ENCODE data around the gene XYLT1. TPM values are rescaled to one million over a fixed set of nuclear protein-coding genes. Genes with fewer than 3 reads are reported as not detected.

XYLT1 gene
- total RNA-seq, 3 donors from 2014 or later (not counting 1 experiment from before 2014, with no cell fraction given), result 40.9 to 55.5 (median 43.8) TPM

DNA sequence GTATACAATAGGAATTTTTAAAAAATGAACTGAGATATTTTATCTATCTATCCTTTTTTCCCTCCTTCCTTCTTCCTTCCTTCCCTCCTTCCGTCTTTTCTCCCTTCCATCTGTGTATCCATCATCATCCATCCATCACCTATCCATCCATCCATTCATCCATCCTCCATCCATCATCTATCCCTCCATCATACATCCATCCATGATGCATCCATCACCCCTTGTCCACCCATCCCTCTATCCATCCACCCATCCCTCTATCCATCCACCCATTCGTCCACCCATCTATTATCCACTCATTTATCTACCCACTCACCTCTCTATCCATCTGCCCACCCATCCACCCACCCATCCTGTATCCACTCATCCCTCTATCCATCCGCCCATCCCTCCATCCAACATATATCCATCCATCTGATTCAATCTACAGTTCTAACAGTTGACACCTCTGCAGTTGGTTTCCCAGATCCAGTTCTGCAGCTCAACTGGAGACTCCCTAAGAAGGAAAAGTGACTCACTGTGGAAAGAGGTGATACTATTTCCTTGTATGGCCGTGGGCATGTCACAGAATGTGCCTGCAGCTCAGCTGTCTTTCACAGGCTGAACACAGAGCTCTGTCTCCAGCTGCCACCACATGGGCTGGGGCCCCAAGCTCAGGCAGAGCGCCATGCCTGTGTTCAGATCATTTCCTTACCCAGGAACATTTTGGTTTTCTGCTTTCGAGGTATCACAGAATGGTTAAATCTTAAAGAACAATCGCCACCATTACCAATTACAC lies 130.8 kb downstream of the XYLT1 start:
- no peaks in the 10 kb centered on the region for H3K36me3 Mint-ChIP-seq
- H3K9me3 ChIP-seq (ENCODE audit: control insufficient read depth, insufficient read depth, low read length), result no peaks in the 10 kb centered on the region
- H3K27ac ChIP-seq (ENCODE audit: low read length), result no peak overlapping the region
- H3K27me3 Mint-ChIP-seq (ENCODE audit: low read depth in 2 of 2), result no peaks in the 10 kb centered on the region
- WGBS (ENCODE audit: insufficient coverage), result 62% methylated on average over 7 of the region's 7 CpGs
- H3K4me1 Mint-ChIP-seq, result peaks cover 68 to 79% of the 10 kb centered on the region in 2 donors
- no peak overlapping the region for H3K4me3 ChIP-seq (ENCODE audit: low read length)
- no peaks in the 10 kb centered on the region for H3K9me3 Mint-ChIP-seq
- H3K27ac Mint-ChIP-seq, result peak overlapping the region; percentile 94 to 96
- H3K27me3 ChIP-seq (ENCODE audit: control insufficient read depth, insufficient read depth, low read length), result no peaks in the 10 kb centered on the region
- no peaks in the 10 kb centered on the region for H3K36me3 ChIP-seq (ENCODE audit: control insufficient read depth, insufficient read depth, low read length)
- no peak for DNase-seq
- peaks cover 53% of the 10 kb centered on the region for H3K4me1 ChIP-seq (ENCODE audit: control insufficient read depth, insufficient read depth, low read length)
- ATAC-seq, result no peak
- H3K4me3 Mint-ChIP-seq, result peak overlapping the region; percentile 93
- intact Hi-C loops (cut with micrococcal nuclease), result loop anchor here (5.0 kb wide), 3 partner anchors 107 to 313 kb away; partner anchors contain the start of gene XYLT1
- TF ChIP-seq, protein P1, sequence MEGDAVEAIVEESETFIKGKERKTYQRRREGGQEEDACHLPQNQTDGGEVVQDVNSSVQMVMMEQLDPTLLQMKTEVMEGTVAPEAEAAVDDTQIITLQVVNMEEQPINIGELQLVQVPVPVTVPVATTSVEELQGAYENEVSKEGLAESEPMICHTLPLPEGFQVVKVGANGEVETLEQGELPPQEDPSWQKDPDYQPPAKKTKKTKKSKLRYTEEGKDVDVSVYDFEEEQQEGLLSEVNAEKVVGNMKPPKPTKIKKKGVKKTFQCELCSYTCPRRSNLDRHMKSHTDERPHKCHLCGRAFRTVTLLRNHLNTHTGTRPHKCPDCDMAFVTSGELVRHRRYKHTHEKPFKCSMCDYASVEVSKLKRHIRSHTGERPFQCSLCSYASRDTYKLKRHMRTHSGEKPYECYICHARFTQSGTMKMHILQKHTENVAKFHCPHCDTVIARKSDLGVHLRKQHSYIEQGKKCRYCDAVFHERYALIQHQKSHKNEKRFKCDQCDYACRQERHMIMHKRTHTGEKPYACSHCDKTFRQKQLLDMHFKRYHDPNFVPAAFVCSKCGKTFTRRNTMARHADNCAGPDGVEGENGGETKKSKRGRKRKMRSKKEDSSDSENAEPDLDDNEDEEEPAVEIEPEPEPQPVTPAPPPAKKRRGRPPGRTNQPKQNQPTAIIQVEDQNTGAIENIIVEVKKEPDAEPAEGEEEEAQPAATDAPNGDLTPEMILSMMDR (IDR thresholded peaks at IDR 0.05), result no peak

- no peak overlapping the region for H3K27ac ChIP-seq (ENCODE audit: low read length)
- H3K27me3 Mint-ChIP-seq (ENCODE audit: low read depth in 2 of 2), result no peaks in the 10 kb centered on the region
- no peaks in the 10 kb centered on the region for H3K9me3 Mint-ChIP-seq
- no peaks in the 10 kb centered on the region for H3K36me3 ChIP-seq (ENCODE audit: control insufficient read depth, insufficient read depth, low read length)
- H3K27ac Mint-ChIP-seq, result peak overlapping the region; percentile 3 to 25
- intact Hi-C loops (cut with micrococcal nuclease), result no loop called here
- WGBS (ENCODE audit: insufficient coverage), result 96% methylated on average over 7 of the region's 7 CpGs
- H3K4me3 Mint-ChIP-seq, result no peak overlapping the region
- H3K36me3 Mint-ChIP-seq, result no peaks in the 10 kb centered on the region
- no peaks in the 10 kb centered on the region for H3K27me3 ChIP-seq (ENCODE audit: control insufficient read depth, insufficient read depth, low read length)
- DNase-seq, result no peak
- H3K4me1 Mint-ChIP-seq, result peaks cover 56 to 63% of the 10 kb centered on the region in 2 donors
- H3K4me1 ChIP-seq (ENCODE audit: control insufficient read depth, insufficient read depth, low read length), result peaks cover 36% of the 10 kb centered on the region
- TF ChIP-seq, protein P1 (IDR thresholded peaks at IDR 0.05), result no peak
- no peak for ATAC-seq
- no peak overlapping the region for H3K4me3 ChIP-seq (ENCODE audit: low read length)
- no peaks in the 10 kb centered on the region for H3K9me3 ChIP-seq (ENCODE audit: control insufficient read depth, insufficient read depth, low read length)
Measured at GRCh38 chr16:17338244-17338643, 132.5 kb downstream of the XYLT1 start.

DNA sequence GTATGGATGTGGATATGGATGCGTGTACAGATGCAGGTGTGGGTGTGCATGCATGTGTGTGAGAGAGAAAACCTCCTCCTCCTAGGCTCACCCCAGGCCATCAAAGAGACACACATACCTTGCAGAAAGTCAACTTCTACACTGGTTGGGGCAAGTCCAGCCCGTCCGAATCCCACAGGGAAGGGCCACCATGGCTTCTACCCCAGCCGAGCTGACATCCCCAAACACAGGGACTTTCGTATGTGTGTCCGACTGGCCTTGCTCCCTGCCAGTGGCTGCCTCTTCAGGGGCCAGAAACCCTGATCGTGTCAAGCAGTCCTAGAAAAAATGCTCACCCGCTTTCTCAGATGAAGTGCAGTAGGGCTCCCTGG lies 134.2 kb downstream of the XYLT1 start:
- no peaks in the 10 kb centered on the region for H3K27me3 Mint-ChIP-seq (ENCODE audit: low read depth in 2 of 2)
- H3K36me3 ChIP-seq (ENCODE audit: control insufficient read depth, insufficient read depth, low read length), result no peaks in the 10 kb centered on the region
- DNase-seq (no peak), ATAC-seq (no peak)
- H3K4me1 Mint-ChIP-seq, result peaks cover 48 to 58% of the 10 kb centered on the region in 2 donors
- no peak overlapping the region for H3K4me3 ChIP-seq (ENCODE audit: low read length)
- H3K27ac ChIP-seq (ENCODE audit: low read length), result no peak overlapping the region
- H3K27me3 ChIP-seq (ENCODE audit: control insufficient read depth, insufficient read depth, low read length), result no peaks in the 10 kb centered on the region
- TF ChIP-seq, protein P1 (IDR thresholded peaks at IDR 0.05), result no peak
- 94% methylated on average over 7 of the region's 8 CpGs for WGBS (ENCODE audit: insufficient coverage)
- intact Hi-C loops (cut with micrococcal nuclease), result no loop called here
- peaks cover 19% of the 10 kb centered on the region for H3K4me1 ChIP-seq (ENCODE audit: control insufficient read depth, insufficient read depth, low read length)
- H3K36me3 Mint-ChIP-seq, result no peaks in the 10 kb centered on the region
- H3K9me3 ChIP-seq (ENCODE audit: control insufficient read depth, insufficient read depth, low read length), result no peaks in the 10 kb centered on the region
- no peaks in the 10 kb centered on the region for H3K9me3 Mint-ChIP-seq
- H3K4me3 Mint-ChIP-seq, result no peak overlapping the region
- H3K27ac Mint-ChIP-seq, result peak overlapping the region; percentile 11 to 41

All from natural killer cell (primary cell).